Stimulated activated naive CD4-positive, alpha-beta T cell treated with Interleukin-2 at 50 U/mL for 16 hours (primary cell): ENCODE results near the gene PGD.
"Not testable (repeated sequence)": the region's sequence is repeated elsewhere in the genome, so short reads cannot be mapped to it uniquely, and the experiment has no call there.

Experiments
- DNase-seq: peaks from one replicate; lab custom pipeline; 2025; lab: John Stamatoyannopoulos, UW

Gene PGD

DNA sequence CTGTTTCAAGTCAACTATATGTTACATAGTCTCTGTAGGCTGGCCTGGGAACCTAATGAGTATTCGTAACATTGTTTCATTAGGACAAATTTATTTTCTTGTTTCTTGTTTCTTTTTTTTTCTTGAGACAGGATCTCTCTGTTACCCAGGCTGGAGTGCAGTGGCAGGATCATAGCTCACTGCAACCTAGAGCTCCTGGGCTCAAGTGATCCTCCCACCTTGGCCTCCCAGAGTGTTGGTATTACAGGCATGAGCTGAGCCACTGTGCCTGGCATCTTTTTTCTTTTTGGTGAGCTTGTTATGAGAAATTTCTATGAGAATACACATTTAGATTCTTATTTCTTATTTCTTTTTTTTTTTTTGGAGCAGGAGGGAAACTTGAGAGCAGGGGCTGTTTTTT, 38.2 kb downstream of the PGD start:
- no peak for DNase-seq

DNA sequence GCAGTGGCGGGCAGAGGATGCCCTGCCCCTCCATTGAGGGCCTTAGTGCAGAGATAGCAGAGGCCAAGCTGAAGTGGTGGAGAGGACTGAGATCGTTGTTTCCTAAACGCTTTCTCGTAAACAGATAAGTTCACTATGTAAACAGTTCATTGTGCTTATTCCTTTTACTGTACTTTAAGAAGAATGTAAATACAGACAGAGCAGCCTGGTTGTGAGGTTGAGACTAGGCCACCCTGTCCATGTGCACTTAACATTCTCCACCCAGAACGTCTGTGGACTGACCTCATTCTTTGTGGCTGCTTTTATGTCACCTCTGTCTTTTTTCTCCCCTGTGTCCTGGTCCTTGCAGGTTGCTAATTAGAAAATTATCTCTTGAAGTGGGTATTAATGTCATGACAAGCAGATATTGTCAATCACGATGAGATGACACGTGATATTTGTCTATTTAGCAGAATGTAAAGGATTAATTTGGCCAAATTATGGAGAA, 39.9 kb downstream of the PGD start:
- DNase-seq = no peak

DNA sequence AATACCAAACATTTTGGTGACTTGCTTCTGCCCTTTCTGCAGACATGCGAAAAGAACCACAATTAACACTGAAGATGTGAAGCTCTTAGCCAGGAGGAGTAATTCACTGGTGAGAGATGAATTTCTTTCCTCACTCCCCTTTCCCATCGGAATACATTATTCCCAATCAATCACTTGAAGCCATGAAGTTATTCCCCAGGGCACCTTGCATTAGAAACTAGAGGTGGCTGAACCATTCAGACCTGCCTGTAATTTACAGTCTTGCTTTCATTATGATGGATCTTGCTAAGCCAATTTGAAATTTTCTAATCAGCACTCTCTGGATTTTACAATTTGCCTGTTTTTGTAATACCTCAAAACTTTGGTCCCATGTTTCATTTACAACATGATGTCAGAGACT, 41.4 kb downstream of the PGD start:
- no peak for DNase-seq

DNA sequence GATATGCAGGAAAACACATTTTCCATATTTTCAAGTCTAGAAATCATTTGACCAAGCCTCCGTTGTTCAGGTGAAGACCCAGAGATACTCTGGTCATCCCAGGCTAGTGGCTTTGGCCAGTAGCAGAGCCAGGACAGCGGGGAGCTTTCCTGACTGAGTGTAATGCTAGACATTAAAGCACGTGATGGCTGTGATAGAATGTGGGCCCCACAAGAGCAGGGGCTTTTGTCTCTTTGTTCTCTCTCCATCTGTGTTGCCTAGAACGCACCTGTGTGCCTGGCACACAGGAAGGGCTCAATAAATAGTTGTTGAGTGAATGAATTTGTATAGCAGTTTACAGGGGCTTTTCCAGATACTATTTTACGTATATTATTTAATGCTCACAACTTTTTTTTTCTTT, 41.9 kb downstream of the PGD start:
- no peak for DNase-seq

DNA sequence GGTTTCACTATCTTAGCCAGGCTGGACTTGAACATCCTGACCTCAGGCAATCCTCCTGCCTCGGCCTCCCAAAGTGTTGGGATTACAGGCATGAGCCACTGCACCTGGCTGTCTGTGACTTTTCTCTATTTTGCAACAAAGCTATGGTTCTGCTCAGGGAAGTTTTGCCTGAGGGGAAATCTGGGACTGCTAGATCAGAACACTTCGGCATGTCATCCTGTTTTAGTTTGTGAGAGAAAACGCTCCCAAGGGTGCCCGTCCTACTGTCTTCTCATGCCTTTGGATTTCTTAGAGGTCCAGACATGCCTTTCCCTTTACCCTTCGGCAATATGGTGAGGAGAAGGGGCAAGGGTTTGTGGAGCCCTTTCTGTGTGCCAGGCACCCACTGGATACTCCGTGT, 45.4 kb downstream of the PGD start:
- no peak for DNase-seq

DNA sequence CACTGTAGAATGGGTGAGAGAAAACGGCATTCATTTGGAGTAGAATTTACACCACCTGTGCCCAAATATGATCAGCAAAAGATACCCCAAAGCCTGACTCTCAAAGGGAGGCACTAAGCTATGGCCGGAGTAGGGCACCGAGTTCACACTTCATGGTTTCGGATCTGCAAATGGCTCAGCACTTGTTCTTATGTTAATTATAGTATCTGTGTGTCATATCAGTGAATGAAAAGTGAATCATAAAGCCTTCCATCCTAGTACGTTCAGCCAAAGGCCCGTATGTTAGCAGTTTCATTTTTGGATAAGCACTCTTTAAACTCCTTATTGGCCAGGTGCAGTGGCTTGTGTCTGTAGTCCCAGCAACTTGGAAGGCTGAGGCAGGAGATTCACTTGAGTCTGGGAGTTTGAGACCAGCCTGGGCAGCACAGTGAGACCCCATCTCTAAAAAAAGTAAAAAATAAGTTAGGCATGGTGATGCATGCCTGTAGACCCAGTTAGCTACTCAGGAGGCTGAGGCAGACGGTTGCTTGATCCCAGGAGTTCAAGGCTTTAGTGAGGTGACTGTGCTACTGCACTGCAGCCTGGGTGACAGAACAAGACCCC, 46.0 kb downstream of the PGD start:
- DNase-seq = no peak

DNA sequence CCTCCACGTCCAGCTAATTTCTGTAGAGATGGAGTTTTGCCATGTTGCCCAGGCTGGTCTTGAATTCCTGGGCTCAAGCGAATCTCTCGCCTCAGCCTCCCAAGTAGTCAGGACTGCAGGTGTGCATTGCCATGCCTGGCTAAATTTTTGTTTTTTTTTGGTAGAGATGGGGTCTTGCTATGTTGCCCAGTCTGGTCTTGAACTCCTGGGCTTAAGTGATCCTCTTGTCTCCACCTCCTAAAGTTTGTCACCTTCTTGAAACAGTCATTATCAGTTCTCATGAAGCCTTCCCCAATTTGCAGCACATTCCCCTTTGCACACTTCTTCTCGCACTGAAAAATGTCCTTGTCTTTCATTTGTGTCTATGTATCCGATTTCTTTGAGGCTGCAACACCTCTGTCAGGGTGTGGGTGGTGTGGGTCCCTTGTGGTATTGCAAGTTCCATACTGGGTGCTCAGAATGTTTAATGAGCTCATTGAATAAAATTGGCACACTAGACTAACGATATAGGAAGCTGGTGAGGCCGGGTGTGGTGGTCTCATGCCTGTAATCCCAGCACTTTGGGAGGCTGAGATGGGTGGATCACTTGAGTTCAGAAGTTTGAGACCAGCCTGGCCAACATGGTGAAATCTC, 48.0 kb downstream of the PGD start:
- DNase-seq = no peak

DNA sequence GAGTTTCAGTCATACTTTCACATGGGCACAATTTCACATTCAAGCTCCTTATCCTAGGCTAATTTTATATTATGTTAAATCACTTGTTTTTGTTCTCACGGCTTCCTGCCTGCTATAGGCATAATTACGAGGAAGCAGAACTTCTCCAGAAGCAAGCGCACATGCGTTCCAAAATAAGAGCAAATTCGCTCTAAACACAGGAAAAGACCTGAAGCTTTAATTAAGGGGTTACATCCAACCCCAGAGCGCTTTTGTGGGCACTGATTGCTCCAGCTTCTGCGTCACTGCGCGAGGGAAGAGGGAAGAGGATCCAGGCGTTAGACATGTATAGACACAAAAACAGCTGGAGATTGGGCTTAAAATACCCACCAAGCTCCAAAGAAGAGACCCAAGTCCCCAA, 50.9 kb downstream of the PGD start, which contains the start of gene CORT:
CORT (plus strand) TSS at position 281 of the 400 bp plus-strand sequence. CDS start 193 bp downstream, outside the sequence.
- DNase-seq = no peak

DNA sequence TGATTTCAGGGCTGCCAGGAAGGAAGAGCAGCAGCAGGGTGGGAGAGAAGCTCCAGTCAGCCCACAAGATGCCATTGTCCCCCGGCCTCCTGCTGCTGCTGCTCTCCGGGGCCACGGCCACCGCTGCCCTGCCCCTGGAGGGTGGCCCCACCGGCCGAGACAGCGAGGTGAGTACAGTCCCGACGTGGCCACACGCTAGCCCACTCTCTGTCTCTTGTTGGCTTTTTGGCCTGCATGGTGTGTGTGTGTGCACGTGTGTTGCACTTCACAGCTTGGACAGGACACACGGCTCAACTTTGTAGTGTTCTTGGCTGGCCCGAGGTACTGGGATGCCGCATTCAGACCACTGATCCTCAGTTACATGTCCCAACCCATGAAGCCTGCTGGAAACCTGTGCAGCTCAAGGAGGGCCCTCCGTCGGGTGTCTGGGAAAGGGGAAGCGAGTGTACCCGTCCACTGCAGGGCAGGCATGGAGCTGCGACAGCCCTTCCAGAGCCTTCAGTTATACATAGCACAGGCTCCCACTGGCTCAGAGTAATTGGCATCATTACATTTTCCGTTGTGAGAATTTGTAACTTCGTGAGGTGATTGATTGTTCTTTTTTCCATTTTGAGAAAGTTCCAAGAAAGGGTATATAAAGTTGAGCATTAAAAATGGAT, 51.4 kb downstream of the PGD start:
- DNase-seq = no peak

DNA sequence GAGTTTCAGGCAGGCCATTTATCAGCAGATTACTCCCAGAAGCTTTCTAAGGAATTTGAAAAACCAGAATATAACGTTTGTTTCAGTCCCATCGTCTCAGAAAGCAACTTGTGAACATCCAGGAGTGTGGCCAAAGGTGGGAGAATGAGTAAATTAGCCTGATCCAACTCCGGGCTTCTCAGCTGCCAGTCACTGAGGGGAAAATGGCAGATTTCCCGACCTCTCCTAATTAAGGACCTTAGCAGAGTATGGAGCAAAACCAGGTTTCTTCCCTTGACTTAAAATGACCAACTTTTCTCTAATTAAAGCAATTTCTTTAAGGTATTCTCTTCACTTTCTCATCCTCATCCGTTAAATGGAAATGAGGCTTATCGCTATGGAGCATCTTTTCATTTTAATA, 52.0 kb downstream of the PGD start:
- no peak for DNase-seq

DNA sequence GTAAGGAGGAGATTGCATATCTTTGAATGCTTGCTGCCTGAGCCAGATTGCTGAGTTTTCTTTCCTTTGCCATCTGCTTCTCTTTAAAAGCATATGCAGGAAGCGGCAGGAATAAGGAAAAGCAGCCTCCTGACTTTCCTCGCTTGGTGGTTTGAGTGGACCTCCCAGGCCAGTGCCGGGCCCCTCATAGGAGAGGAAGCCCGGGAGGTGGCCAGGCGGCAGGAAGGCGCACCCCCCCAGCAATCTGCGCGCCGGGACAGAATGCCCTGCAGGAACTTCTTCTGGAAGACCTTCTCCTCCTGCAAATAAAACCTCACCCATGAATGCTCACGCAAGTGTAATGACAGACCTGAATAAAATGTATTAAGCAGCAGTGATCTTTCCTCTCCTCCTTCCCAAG, 52.4 kb downstream of the PGD start:
- DNase-seq = no peak

DNA sequence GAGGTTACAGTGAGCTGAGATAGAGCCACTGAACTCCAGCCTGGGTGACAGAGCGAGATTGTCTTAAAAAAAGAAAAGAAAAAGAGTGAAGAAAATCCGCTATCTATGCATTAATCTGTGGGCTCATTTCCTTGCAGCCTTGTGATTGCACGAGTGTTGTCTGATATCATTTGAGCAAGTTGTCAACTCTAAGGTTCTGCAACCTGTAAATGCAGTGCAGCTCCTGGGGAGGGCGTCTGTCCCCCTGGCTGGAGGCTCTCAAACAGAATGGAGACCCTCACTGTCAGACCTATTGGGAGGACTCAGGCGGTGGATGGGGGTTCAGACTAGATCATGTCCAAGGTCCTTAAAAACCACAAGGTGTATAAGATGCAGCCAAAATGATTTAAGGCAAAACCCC, 57.2 kb downstream of the PGD start:
- no peak for DNase-seq

DNA sequence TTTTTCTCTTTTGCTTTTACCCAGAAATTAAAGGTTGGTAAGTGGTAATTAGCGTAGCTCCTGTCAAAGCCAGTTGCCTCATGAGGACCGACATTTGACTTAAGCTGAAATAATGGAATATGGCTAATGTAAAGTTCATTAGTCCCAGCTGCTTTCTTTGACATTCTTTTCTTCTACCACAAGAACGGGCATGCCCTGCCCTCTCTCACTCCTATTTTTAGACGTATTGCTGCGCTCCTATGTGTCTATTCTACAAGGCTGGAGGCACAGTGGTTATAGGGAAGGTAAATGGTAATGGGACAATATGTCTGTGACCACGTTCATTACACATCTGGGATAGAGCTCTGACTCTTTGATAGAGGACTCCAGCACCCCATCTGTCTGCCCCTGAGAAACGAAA, 57.8 kb downstream of the PGD start:
- no peak for DNase-seq

DNA sequence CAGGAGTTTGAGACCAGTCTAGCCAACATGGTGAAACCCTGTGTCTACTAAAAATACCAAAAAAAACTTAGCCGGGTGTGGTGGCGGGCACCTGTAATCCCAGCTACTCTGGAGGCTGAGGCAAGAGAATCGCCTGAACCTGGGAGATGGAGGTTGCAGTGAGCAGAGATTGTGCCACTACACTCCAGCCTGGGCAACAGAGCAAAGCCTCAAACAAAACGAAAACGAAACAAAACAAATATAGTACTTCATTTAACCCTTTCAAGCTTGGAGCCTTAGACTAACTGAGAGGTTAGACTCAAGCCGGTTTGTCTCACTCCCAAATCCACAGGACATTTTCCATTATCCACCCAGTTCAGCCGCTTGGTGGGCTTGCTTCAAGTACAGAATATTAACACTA, 58.6 kb downstream of the PGD start:
- not testable (repeated sequence) for DNase-seq

DNA sequence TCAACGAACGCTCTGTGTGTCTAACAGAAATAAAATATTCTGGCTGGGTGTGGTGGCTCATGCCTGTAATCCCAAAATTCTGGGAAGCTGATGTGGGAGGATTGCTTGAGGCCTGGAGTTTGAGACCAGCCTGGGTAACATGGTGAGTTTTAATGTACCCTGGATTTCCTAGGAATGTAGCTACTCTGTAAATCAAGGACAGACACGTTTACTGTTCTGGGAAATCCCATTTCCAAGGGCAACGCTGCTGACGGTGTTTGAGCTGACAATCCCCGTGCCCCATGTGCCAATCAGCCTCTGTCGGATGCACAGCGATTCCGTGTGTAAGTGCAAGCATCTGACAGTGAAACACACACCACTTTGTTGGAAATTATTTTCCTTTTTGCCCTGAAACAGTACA, 59.0 kb downstream of the PGD start:
- DNase-seq = no peak

DNA sequence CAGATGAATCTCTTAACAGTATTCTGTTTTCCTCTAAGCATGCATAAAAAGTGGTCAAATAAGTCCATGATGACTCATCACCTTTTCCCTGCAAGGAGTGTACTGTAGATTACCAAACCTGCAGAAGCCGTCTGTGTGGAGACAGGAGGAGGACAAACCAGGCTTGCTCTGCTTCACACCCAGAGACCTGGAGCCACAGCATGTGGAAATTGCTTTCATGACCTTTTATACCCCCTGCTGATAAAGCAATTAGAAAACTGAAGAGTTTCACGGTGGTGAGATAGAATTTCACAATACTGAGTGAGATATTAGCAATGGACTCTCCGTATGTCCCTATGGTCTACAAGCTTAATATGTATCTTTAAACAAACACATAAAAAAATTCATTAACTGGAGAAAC, 60.3 kb downstream of the PGD start:
- no peak for DNase-seq

DNA sequence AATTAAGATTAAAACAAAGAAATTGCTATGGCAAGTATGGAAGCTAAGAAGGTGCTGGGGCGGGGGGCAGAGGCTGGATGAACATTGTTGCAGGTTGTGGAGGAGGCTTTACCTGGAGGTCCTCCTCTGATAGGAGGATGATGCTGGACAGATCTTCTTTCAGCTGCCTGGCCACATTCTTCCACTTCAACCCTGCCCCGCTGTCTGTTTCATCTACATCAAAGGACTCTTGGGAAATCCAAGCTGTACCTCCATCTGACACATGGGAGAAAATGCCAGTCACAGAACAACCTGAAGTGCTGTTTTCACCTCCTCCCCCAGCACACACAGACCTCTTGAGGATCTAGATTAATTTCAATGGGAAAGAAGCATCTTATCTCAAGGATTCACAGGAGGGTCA, 68.2 kb downstream of the PGD start:
- DNase-seq = no peak

DNA sequence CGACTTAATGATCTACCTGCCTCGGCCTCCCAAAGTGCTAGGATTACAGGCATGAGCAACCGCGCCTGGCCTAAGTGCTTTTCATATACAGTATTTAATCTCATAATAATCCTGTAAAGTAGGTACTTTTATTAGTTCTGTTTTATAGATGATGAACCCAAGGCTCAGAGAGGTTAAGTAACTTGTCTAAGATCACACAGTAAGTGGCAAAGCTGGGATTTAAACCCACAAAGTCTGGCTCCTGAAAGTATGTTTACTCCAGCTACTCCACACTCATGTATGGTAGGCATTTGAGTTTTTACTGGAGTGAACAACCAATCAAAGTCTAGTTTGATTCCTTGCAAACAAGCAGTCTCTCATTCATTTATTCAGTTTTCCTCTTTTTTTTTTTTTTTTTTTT, 71.2 kb downstream of the PGD start:
- no peak for DNase-seq
